Osteocyte (in vitro differentiated cells): ENCODE results near the gene CAB39L. TPM values are rescaled to one million over a fixed set of nuclear protein-coding genes. Genes with fewer than 3 reads are reported as not detected.

Experiments used
- DNase-seq: peaks from one replicate; pipeline ENCODE4 v3.0.0; 2021; ENCODE audit warnings: mixed read lengths; ENCODE audit not compliant: unreplicated experiment; ENCODE audit errors: extremely low spot score
- H3K27ac Mint-ChIP-seq: one replicate; pipeline ENCODE4 v1.8.0; 2021; ENCODE audit warnings: mild to moderate bottlenecking, mixed read lengths; ENCODE audit not compliant: unreplicated experiment
- H3K27me3 Mint-ChIP-seq: one replicate; pipeline ENCODE4 v1.8.0; 2021; ENCODE audit warnings: mixed read lengths; ENCODE audit not compliant: unreplicated experiment
- H3K36me3 Mint-ChIP-seq: one replicate; pipeline ENCODE4 v1.8.0; 2021; ENCODE audit warnings: mixed read lengths; ENCODE audit not compliant: unreplicated experiment
- H3K4me1 Mint-ChIP-seq: one replicate; pipeline ENCODE4 v1.8.0; 2021; ENCODE audit warnings: mixed read lengths; ENCODE audit not compliant: unreplicated experiment
- H3K4me3 Mint-ChIP-seq: one replicate; pipeline ENCODE4 v1.8.0; 2021; ENCODE audit warnings: mild to moderate bottlenecking, moderate library complexity, mixed read lengths; ENCODE audit not compliant: unreplicated experiment
- H3K9me3 Mint-ChIP-seq: one replicate; pipeline ENCODE4 v1.8.0; 2021; ENCODE audit warnings: mixed read lengths; ENCODE audit not compliant: unreplicated experiment
- CTCF ChIP-seq: fragments of 200-600 bp; sonication (generic); IDR thresholded peaks from 2 replicates; pipeline ENCODE4 v1.5.0; 2021; ENCODE audit warnings: antibody characterized with exemption, mild to moderate bottlenecking, moderate library complexity
- total RNA-seq: library from RNA; stranded (reverse); gene quantifications from 2 replicates; pipeline ENCODE4 v1.2.1, GENCODE V29; 2021

Gene CAB39L
- total RNA-seq, 1 donor from 2014 or later = 8.3 TPM

GRCh38 chr13:49292742-49293486 lies 150.9 kb downstream of the CAB39L start:
- Mint-ChIP-seq H3K4me1 (peaks cover 3% of the 10 kb centered on the region), H3K4me3 (no peak overlapping the region), H3K9me3 (no peaks in the 10 kb centered on the region), H3K27me3 (no peaks in the 10 kb centered on the region), H3K36me3 (no peaks in the 10 kb centered on the region), H3K27ac (no peak overlapping the region)
- TF ChIP-seq CTCF = no peak
- DNase-seq = no peak

GRCh38 chr13:49288458-49288857 lies 155.4 kb downstream of the CAB39L start:
- Mint-ChIP-seq H3K4me1 (peaks cover 3% of the 10 kb centered on the region), H3K9me3 (no peaks in the 10 kb centered on the region), H3K36me3 (no peaks in the 10 kb centered on the region), H3K27me3 (no peaks in the 10 kb centered on the region), H3K4me3 (no peak overlapping the region), H3K27ac (no peak overlapping the region)
- no peak for DNase-seq
- TF ChIP-seq CTCF = no peak

GRCh38 chr13:49287995-49288394 lies 155.9 kb downstream of the CAB39L start:
- Mint-ChIP-seq H3K4me1 (peaks cover 3% of the 10 kb centered on the region), H3K36me3 (no peaks in the 10 kb centered on the region), H3K9me3 (no peaks in the 10 kb centered on the region), H3K27ac (no peak overlapping the region), H3K27me3 (no peaks in the 10 kb centered on the region), H3K4me3 (no peak overlapping the region)
- DNase-seq = no peak
- no peak for TF ChIP-seq CTCF

GRCh38 chr13:49279885-49280284 lies 164.0 kb downstream of the CAB39L start:
- TF ChIP-seq CTCF = no peak
- DNase-seq = no peak
- no peaks in the 10 kb centered on the region for H3K9me3 Mint-ChIP-seq
- H3K27ac Mint-ChIP-seq = no peak overlapping the region
- no peaks in the 10 kb centered on the region for H3K36me3 Mint-ChIP-seq
- H3K4me1 Mint-ChIP-seq = no peaks in the 10 kb centered on the region
- H3K4me3 Mint-ChIP-seq = no peak overlapping the region
- no peaks in the 10 kb centered on the region for H3K27me3 Mint-ChIP-seq

GRCh38 chr13:49279112-49279511 lies 164.8 kb downstream of the CAB39L start:
- H3K27ac Mint-ChIP-seq = no peak overlapping the region
- no peak for DNase-seq
- no peak for TF ChIP-seq CTCF
- no peaks in the 10 kb centered on the region for H3K9me3 Mint-ChIP-seq
- no peaks in the 10 kb centered on the region for H3K4me1 Mint-ChIP-seq
- no peak overlapping the region for H3K4me3 Mint-ChIP-seq
- H3K27me3 Mint-ChIP-seq = no peaks in the 10 kb centered on the region
- H3K36me3 Mint-ChIP-seq = no peaks in the 10 kb centered on the region
